T-cell (primary cell): ENCODE data around the gene CSNK2B. TPM values are rescaled to one million over a fixed set of nuclear protein-coding genes. Genes with fewer than 3 reads are reported as not detected.

ENCODE experiments used
- ATAC-seq, 4 experiments: fragments of 200-7000 bp in 3 of 4; fragments of 150-1000 bp in 1 of 4; cut with Tn5 transposase; replicated peaks in 1 of 4; 1 replicate in 3 of 4; 2 replicates in 1 of 4; pipeline ENCODE4 v1.10.0; 2021; ENCODE audit warnings: moderate library complexity in 3 of 4, mild to moderate bottlenecking in 2 of 4, moderate number of reproducible peaks in 1 of 4
- CTCF ChIA-PET, 2 donors: fragments of 300-600 bp; sonication (Branson Sonifier 250); formaldehyde crosslinking; loops; one replicate each; lab custom pipeline; 2022; ENCODE audit warnings: antibody characterized with exemption in 2 of 2; lab: Charles Lee
- POLR2A ChIA-PET, 2 donors: fragments of 300-600 bp; sonication (Branson Sonifier 250); formaldehyde crosslinking; loops; one replicate each; lab custom pipeline; 2022; ENCODE audit warnings: antibody characterized with exemption in 2 of 2; lab: Charles Lee
- DNase-seq, 35 experiments: peaks; one replicate each; pipeline versions ENCODE4 v3.0.0 to v3.0.0-alpha.2; 2013 to 2023
- H3K27ac ChIP-seq: one replicate; pipeline ENCODE4 v1.5.1; 2013; ENCODE audit warnings: low read length
- H3K27me3 ChIP-seq, 2 experiments: replicated peaks in 1 of 2; 1 replicate in 1 of 2; 2 replicates in 1 of 2; pipeline versions ENCODE4 v1.6.1 to v1.7.0; 2013; ENCODE audit warnings: low read length in 1 of 2, mixed read lengths in 1 of 2; ENCODE audit not compliant: control insufficient read depth in 2 of 2, insufficient read depth in 2 of 2; ENCODE audit errors: extremely low read depth in 1 of 2
- H3K36me3 ChIP-seq, 2 donors: 1 replicate in 1 of 2; 2 replicates in 1 of 2; pipeline versions ENCODE4 v1.6.1 to v1.7.0; 2013; ENCODE audit warnings: low read length in 1 of 2; ENCODE audit not compliant: control insufficient read depth in 2 of 2, insufficient read depth in 1 of 2; ENCODE audit errors: extremely low read depth in 1 of 2
- H3K4me1 ChIP-seq, 2 experiments: 1 replicate in 1 of 2; 2 replicates in 1 of 2; pipeline versions ENCODE4 v1.6.1 to v1.7.0; 2013; ENCODE audit warnings: low read length in 2 of 2, mixed read lengths in 1 of 2; ENCODE audit not compliant: insufficient read depth in 2 of 2, control insufficient read depth in 1 of 2; ENCODE audit errors: extremely low read depth in 1 of 2
- H3K4me3 ChIP-seq, 2 donors: 1 replicate in 1 of 2; 2 replicates in 1 of 2; pipeline versions ENCODE4 v1.5.1 to v1.7.0; 2013; ENCODE audit warnings: mild to moderate bottlenecking in 2 of 2, low read length in 1 of 2, moderate library complexity in 1 of 2; ENCODE audit not compliant: control insufficient read depth in 1 of 2; ENCODE audit errors: extremely low read depth in 1 of 2
- H3K9me3 ChIP-seq: 2 replicates; pipeline ENCODE4 v1.7.0; 2013
- H3K27ac Mint-ChIP-seq, 2 donors: one replicate each; pipeline ENCODE4 v1.8.0; 2020 to 2021; ENCODE audit warnings: mild to moderate bottlenecking in 2 of 2, mixed read lengths in 2 of 2
- H3K27me3 Mint-ChIP-seq, 2 donors: one replicate each; pipeline ENCODE4 v1.8.0; 2021 to 2022; ENCODE audit warnings: mixed read lengths in 2 of 2
- H3K36me3 Mint-ChIP-seq: one replicate; pipeline ENCODE4 v1.8.0; 2021; ENCODE audit warnings: mixed read lengths
- H3K4me1 Mint-ChIP-seq, 3 donors: one replicate each; pipeline ENCODE4 v1.8.0; 2020 to 2022; ENCODE audit warnings: mixed read lengths in 3 of 3, mild to moderate bottlenecking in 1 of 3
- H3K4me3 Mint-ChIP-seq, 3 donors: one replicate each; pipeline ENCODE4 v1.8.0; 2020 to 2022; ENCODE audit warnings: mild to moderate bottlenecking in 3 of 3, mixed read lengths in 3 of 3, moderate library complexity in 3 of 3
- H3K9me3 Mint-ChIP-seq, 3 donors: one replicate each; pipeline ENCODE4 v1.8.0; 2020 to 2022; ENCODE audit warnings: mixed read lengths in 3 of 3
- WGBS: methylation state at CpG from one replicate; pipeline ENCODE4 v1.1.5; 2013; ENCODE audit warnings: missing lambda C conversion rate; ENCODE audit not compliant: insufficient coverage; 5-methylcytosine and 5-hydroxymethylcytosine counted together
- total RNA-seq, 35 experiments: library from RNA in 6 of 35; stranded (reverse) in 6 of 35; fragments of 120-200 nt in 1 of 35; gene quantifications; one replicate each; pipeline versions ENCODE4 v1.2.1 to v1.2.4 and lab custom pipeline; 2013 to 2026

CSNK2B gene
- total RNA-seq, 5 donors from 2014 or later (not counting 1 experiment from before 2014, with no cell fraction given): 98.4 to 129 (median 126) TPM

- POLR2A ChIA-PET: no interaction called here
- no peaks in the 10 kb centered on the region for H3K9me3 ChIP-seq
- Mint-ChIP-seq H3K27me3 (no peaks in the 10 kb centered on the region), H3K4me1 (peaks cover 17 to 25% (median 24%) of the 10 kb centered on the region in 3 donors), H3K9me3 (no peaks in the 10 kb centered on the region), H3K27ac (peak overlapping the region in 1 of 2 donors; percentile 44), H3K36me3 (no peaks in the 10 kb centered on the region), H3K4me3 (no peak overlapping the region)
- no peak for DNase-seq
- peak in 1 of 4 experiments; percentile 42 for ATAC-seq
- H3K27ac ChIP-seq: no peak overlapping the region
- WGBS: 5% methylated on average over 4 of the region's 8 CpGs
- peaks cover 12 to 18% of the 10 kb centered on the region in 2 experiments for H3K4me1 ChIP-seq
- peaks cover 0 to 26% of the 10 kb centered on the region in 2 experiments for H3K27me3 ChIP-seq
- CTCF ChIA-PET: no interaction called here
- no peaks in the 10 kb centered on the region for H3K36me3 ChIP-seq
- H3K4me3 ChIP-seq: no peak overlapping the region
Observed at GRCh38 chr6:31711233-31711632, 45.4 kb downstream of the CSNK2B start.

GRCh38 chr6:31712296-31712695 is 46.4 kb downstream of the CSNK2B start:
- Mint-ChIP-seq H3K36me3 (no peaks in the 10 kb centered on the region), H3K4me1 (peaks cover 17 to 25% (median 24%) of the 10 kb centered on the region in 3 donors), H3K9me3 (no peaks in the 10 kb centered on the region), H3K27ac (no peak overlapping the region), H3K4me3 (no peak overlapping the region), H3K27me3 (no peaks in the 10 kb centered on the region)
- peak in 4 of 35 experiments; percentile 22 to 36 (median 24) for DNase-seq
- CTCF ChIA-PET: no interaction called here
- H3K9me3 ChIP-seq: no peaks in the 10 kb centered on the region
- ATAC-seq: peak in 3 of 4 experiments; percentile 51 to 64 (median 63)
- H3K4me3 ChIP-seq: no peak overlapping the region
- H3K27ac ChIP-seq: no peak overlapping the region
- peaks cover 0 to 25% of the 10 kb centered on the region in 2 experiments for H3K27me3 ChIP-seq
- POLR2A ChIA-PET: interaction anchor here in 1 of 2 donors (0.7 kb wide), 1 partner anchor 63 kb away, joined by 3 read pairs; no protein-coding TSS in a partner anchor
- peaks cover 12 to 18% of the 10 kb centered on the region in 2 experiments for H3K4me1 ChIP-seq
- WGBS: 72% methylated on average over 7 of the region's 8 CpGs
- no peaks in the 10 kb centered on the region for H3K36me3 ChIP-seq

GRCh38 chr6:31713465-31713864 is 47.6 kb downstream of the CSNK2B start:
- Mint-ChIP-seq H3K27me3 (no peaks in the 10 kb centered on the region), H3K4me3 (no peak overlapping the region)

GRCh38 chr6:31713991-31714684 is 48.3 kb downstream of the CSNK2B start:
- Mint-ChIP-seq H3K36me3 (no peaks in the 10 kb centered on the region), H3K9me3 (no peaks in the 10 kb centered on the region), H3K4me1 (peaks cover 17 to 25% (median 24%) of the 10 kb centered on the region in 3 donors), H3K27me3 (no peaks in the 10 kb centered on the region), H3K4me3 (no peak overlapping the region), H3K27ac (no peak overlapping the region)
- H3K4me1 ChIP-seq: peaks cover 12 to 18% of the 10 kb centered on the region in 2 experiments
- H3K27ac ChIP-seq: no peak overlapping the region
- no peak for DNase-seq
- no peaks in the 10 kb centered on the region for H3K9me3 ChIP-seq
- no peaks in the 10 kb centered on the region for H3K36me3 ChIP-seq
- ChIA-PET POLR2A (interaction anchor here in 1 of 2 donors (0.6 kb wide), 1 partner anchor 14 kb away, joined by 3 read pairs; no protein-coding TSS in a partner anchor), CTCF (interaction anchor here in 1 of 2 donors (0.6 kb wide), 1 partner anchor 977 kb away, joined by 3 read pairs; no protein-coding TSS in a partner anchor)
- peak in 1 of 4 experiments; percentile 18 for ATAC-seq
- peaks cover 0 to 19% of the 10 kb centered on the region in 2 experiments for H3K27me3 ChIP-seq
- 57% methylated on average over 3 of the region's 5 CpGs for WGBS
- H3K4me3 ChIP-seq: no peak overlapping the region

More at GRCh38 chr6:31713465-31713864, 47.6 kb downstream of the CSNK2B start:
- no peak overlapping the region for H3K27ac Mint-ChIP-seq
- POLR2A ChIA-PET: no interaction called here
- DNase-seq (no peak), ATAC-seq (no peak)
- H3K9me3 Mint-ChIP-seq: no peaks in the 10 kb centered on the region
- H3K36me3 Mint-ChIP-seq: no peaks in the 10 kb centered on the region
- no CpG with 5 or more reads among the region's 4 CpGs for WGBS
- CTCF ChIA-PET: no interaction called here
- Histone ChIP-seq H3K4me1 (peaks cover 12 to 18% of the 10 kb centered on the region in 2 experiments), H3K27me3 (peaks cover 0 to 20% of the 10 kb centered on the region in 2 experiments), H3K36me3 (no peaks in the 10 kb centered on the region), H3K27ac (no peak overlapping the region), H3K4me3 (no peak overlapping the region), H3K9me3 (no peaks in the 10 kb centered on the region)
- peaks cover 17 to 25% (median 24%) of the 10 kb centered on the region in 3 donors for H3K4me1 Mint-ChIP-seq

GRCh38 chr6:31715022-31715958 is 49.4 kb downstream of the CSNK2B start, which contains the start of gene LY6G6D:
Gene LY6G6D, plus strand, starts transcription at chr6:31715348. Its CDS starts 8 bp downstream, at chr6:31715356.
- H3K4me1 ChIP-seq: peaks cover 12 to 18% of the 10 kb centered on the region in 2 experiments
- ATAC-seq: no peak
- Mint-ChIP-seq H3K4me3 (no peak within 1 kb of the TSS), H3K27ac (no peak within 1 kb of the TSS), H3K36me3 (no peaks in the 10 kb centered on the region), H3K9me3 (no peaks in the 10 kb centered on the region), H3K4me1 (peaks cover 17 to 25% (median 24%) of the 10 kb centered on the region in 3 donors), H3K27me3 (no peaks in the 10 kb centered on the region)
- no peaks in the 10 kb centered on the region for H3K9me3 ChIP-seq
- H3K27me3 ChIP-seq: peaks cover 0 to 11% of the 10 kb centered on the region in 2 experiments
- no peak for DNase-seq
- ChIA-PET CTCF (interaction anchor here (0.5 to 0.6 kb wide), 3 partner anchors 99 to 333 kb away, joined by 3 to 7 read pairs (median 4); no protein-coding TSS in a partner anchor), POLR2A (interaction anchor here in 1 of 2 donors (0.6 kb wide), 2 partner anchors 15 to 90 kb away, joined by 5 to 6 read pairs; no protein-coding TSS in a partner anchor)
- H3K4me3 ChIP-seq: no peak within 1 kb of the TSS
- no peaks in the 10 kb centered on the region for H3K36me3 ChIP-seq
- whole genome bisulfite sequencing: 91% methylated on average over 10 of the region's 16 CpGs
- no peak within 1 kb of the TSS for H3K27ac ChIP-seq
